HepG2 (cell line): ENCODE results near the gene PPA2. TPM values are rescaled to one million over a fixed set of nuclear protein-coding genes. Genes with fewer than 3 reads are reported as not detected.

Experiments
- AGO1 ChIP-seq: fragments of 200-400 bp; formaldehyde crosslinking; IDR thresholded peaks from 2 replicates; pipeline ENCODE4 v1.6.1; 2017; ENCODE audit warnings: mild to moderate bottlenecking, low read depth, low read length, moderate library complexity; ENCODE audit not compliant: poor library complexity, severe bottlenecking
- ATAD3A ChIP-seq: sonication (generic); formaldehyde crosslinking; IDR thresholded peaks from 2 replicates; pipeline ENCODE4 v1.4.0; 2020; ENCODE audit warnings: missing genetic modification reagents
- BRF2 ChIP-seq: sonication (generic); formaldehyde crosslinking; IDR thresholded peaks from 2 replicates; pipeline ENCODE4 v1.8.1; 2022; ENCODE audit warnings: mild to moderate bottlenecking, missing genetic modification reagents
- DDIT3 ChIP-seq: sonication (generic); formaldehyde crosslinking; IDR thresholded peaks from 2 replicates; pipeline ENCODE4 v1.4.0; 2020; ENCODE audit warnings: mild to moderate bottlenecking, missing genetic modification reagents
- GMEB1 ChIP-seq: sonication (generic); formaldehyde crosslinking; IDR thresholded peaks from 2 replicates; pipeline ENCODE4 v1.5.1; 2020; ENCODE audit warnings: missing genetic modification reagents, mild to moderate bottlenecking, borderline replicate concordance
- HIVEP1 ChIP-seq: sonication (generic); formaldehyde crosslinking; IDR thresholded peaks from 2 replicates; pipeline ENCODE4 v1.4.0; 2020; ENCODE audit warnings: mild to moderate bottlenecking, missing genetic modification reagents
- MTA1 ChIP-seq: sonication (generic); formaldehyde crosslinking; IDR thresholded peaks from 2 replicates; pipeline ENCODE4 v1.4.0; 2020; ENCODE audit warnings: missing genetic modification reagents, mild to moderate bottlenecking, borderline replicate concordance
- MXI1 ChIP-seq: IDR thresholded peaks from 3 replicates; pipeline ENCODE4 v1.6.1; 2012; ENCODE audit warnings: low read depth, low read length, inconsistent platforms, borderline replicate concordance
- NCOA2 ChIP-seq: sonication (generic); formaldehyde crosslinking; IDR thresholded peaks from 2 replicates; pipeline ENCODE4 v1.8.0; 2022; ENCODE audit warnings: inconsistent platforms
- RARA ChIP-seq: IDR thresholded peaks from 2 replicates; pipeline ENCODE4 v1.6.1; 2016; ENCODE audit warnings: missing genetic modification reagents, missing compliant biosample characterization
- TAF1 ChIP-seq: sonication (generic); formaldehyde crosslinking; IDR thresholded peaks from 2 replicates; pipeline ENCODE4 v1.4.0; 2020; ENCODE audit warnings: missing genetic modification reagents
- TFDP2 ChIP-seq: sonication (generic); formaldehyde crosslinking; IDR thresholded peaks from 2 replicates; pipeline ENCODE4 v1.4.0; 2020; ENCODE audit warnings: missing genetic modification reagents
- U2AF2 ChIP-seq: fragments of 200-400 bp; formaldehyde crosslinking; IDR thresholded peaks from 2 replicates; pipeline ENCODE4 v1.6.1; 2017; ENCODE audit warnings: low read depth, mild to moderate bottlenecking, low read length
- WIZ ChIP-seq: sonication (generic); formaldehyde crosslinking; IDR thresholded peaks from 2 replicates; pipeline ENCODE4 v1.5.1; 2020; ENCODE audit warnings: mild to moderate bottlenecking, missing genetic modification reagents
- ZIK1 ChIP-seq: sonication (generic); formaldehyde crosslinking; IDR thresholded peaks from 2 replicates; pipeline ENCODE4 v1.5.0; 2020; ENCODE audit warnings: mild to moderate bottlenecking, low read depth, missing genetic modification reagents, borderline replicate concordance
- ZNF143 ChIP-seq: sonication (generic); formaldehyde crosslinking; IDR thresholded peaks from 2 replicates; pipeline ENCODE4 v1.4.0; 2020; ENCODE audit warnings: missing genetic modification reagents
- ZNF296 ChIP-seq: sonication (generic); formaldehyde crosslinking; conservative IDR thresholded peaks from 2 replicates; pipeline ENCODE4 v1.5.0; 2020; ENCODE audit warnings: mild to moderate bottlenecking, missing genetic modification reagents
- ZNF337 ChIP-seq: sonication (generic); formaldehyde crosslinking; IDR thresholded peaks from 2 replicates; pipeline ENCODE4 v1.5.1; 2020; ENCODE audit warnings: missing genetic modification reagents, low read depth, mild to moderate bottlenecking, borderline replicate concordance
- ZNF616 ChIP-seq: sonication (generic); formaldehyde crosslinking; IDR thresholded peaks from 2 replicates; pipeline ENCODE4 v1.5.0; 2020; ENCODE audit warnings: low read depth, mild to moderate bottlenecking, missing genetic modification reagents
- ZNF646 ChIP-seq: sonication (generic); formaldehyde crosslinking; IDR thresholded peaks from 2 replicates; pipeline ENCODE4 v1.9.0; 2021; ENCODE audit warnings: mild to moderate bottlenecking, missing genetic modification reagents
- ZNF839 ChIP-seq: sonication (generic); formaldehyde crosslinking; IDR thresholded peaks from 2 replicates; pipeline ENCODE4 v1.4.0; 2020; ENCODE audit warnings: missing genetic modification reagents, mild to moderate bottlenecking, borderline replicate concordance
- polyA plus RNA-seq, 8 experiments: library from polyadenylated mRNA; depleted of rRNA in 3 of 8; stranded (reverse) in 7 of 8; unstranded in 1 of 8; fragments of >200 nt; fragmentation: Illumina TruSeq in 4 of 8; extraction: Trizol in 4 of 8; gene quantifications; 2 replicates each; pipeline versions ENCODE4 v1.2.1 to v1.2.3, GENCODE V29; 2011 to 2016; ENCODE audit warnings: low read depth in 4 of 8, missing spikeins in 1 of 8, mixed read lengths in 1 of 8; ENCODE audit not compliant: insufficient read depth in 1 of 8
- total RNA-seq, 5 experiments: library from RNA; depleted of rRNA; stranded (reverse); fragments of >200 nt; fragmentation: Illumina TruSeq; extraction: Trizol; gene quantifications; 2 replicates each; pipeline ENCODE4 v1.2.3, GENCODE V29; 2016; ENCODE audit warnings: low read depth in 1 of 5

PPA2 gene
- total and polyA plus RNA-seq, 2 of the 13 experiments (the other 11 are each of a cell fraction or from before 2014, with no cell fraction given), result 44.2 to 70.6 TPM

GRCh38 chr4:105474099-105474518 is 247 bp upstream of the PPA2 start (continued):
- TF ChIP-seq TFDP2 (CRISPR knock-in tag), result no peak; the same call in 1 of the 2 replicates
- no peak for TF ChIP-seq U2AF2
- no peak for TF ChIP-seq ZNF296
- no peak for TF ChIP-seq NCOA2 (CRISPR knock-in tag)
- TF ChIP-seq ZNF616 (CRISPR knock-in tag), result no peak
- TF ChIP-seq ZNF646 (CRISPR knock-in tag), result no peak
- 0 out of 2 replicates have a peak, but pooled peaks have one; percentile 12 for TF ChIP-seq BRF2 (CRISPR knock-in tag)
- TF ChIP-seq MTA1 (CRISPR knock-in tag), result no peak
- no peak for TF ChIP-seq ATAD3A (CRISPR knock-in tag)
- no peak for TF ChIP-seq WIZ (CRISPR knock-in tag)
- no peak for TF ChIP-seq ZNF839 (CRISPR knock-in tag)
- TF ChIP-seq HIVEP1 (CRISPR knock-in tag), result no peak
- no peak for TF ChIP-seq TAF1 (CRISPR knock-in tag)
- no peak for TF ChIP-seq ZIK1 (CRISPR knock-in tag)
- TF ChIP-seq DDIT3 (CRISPR knock-in tag), result no peak
- no peak for TF ChIP-seq ZNF143 (CRISPR knock-in tag)
- no peak for TF ChIP-seq MXI1
- no peak for TF ChIP-seq GMEB1
- TF ChIP-seq ZNF337 (CRISPR knock-in tag), result no peak
- TF ChIP-seq RARA (CRISPR knock-in tag), result no peak
- TF ChIP-seq AGO1, result no peak
